ENCODE results near the gene RAB8B. TPM values are rescaled to one million over a fixed set of nuclear protein-coding genes. Genes with fewer than 3 reads are reported as not detected.

Gene RAB8B
- total and polyA plus RNA-seq, 7 donors: 6.5 to 30.4 (median 21.7) TPM

DNA sequence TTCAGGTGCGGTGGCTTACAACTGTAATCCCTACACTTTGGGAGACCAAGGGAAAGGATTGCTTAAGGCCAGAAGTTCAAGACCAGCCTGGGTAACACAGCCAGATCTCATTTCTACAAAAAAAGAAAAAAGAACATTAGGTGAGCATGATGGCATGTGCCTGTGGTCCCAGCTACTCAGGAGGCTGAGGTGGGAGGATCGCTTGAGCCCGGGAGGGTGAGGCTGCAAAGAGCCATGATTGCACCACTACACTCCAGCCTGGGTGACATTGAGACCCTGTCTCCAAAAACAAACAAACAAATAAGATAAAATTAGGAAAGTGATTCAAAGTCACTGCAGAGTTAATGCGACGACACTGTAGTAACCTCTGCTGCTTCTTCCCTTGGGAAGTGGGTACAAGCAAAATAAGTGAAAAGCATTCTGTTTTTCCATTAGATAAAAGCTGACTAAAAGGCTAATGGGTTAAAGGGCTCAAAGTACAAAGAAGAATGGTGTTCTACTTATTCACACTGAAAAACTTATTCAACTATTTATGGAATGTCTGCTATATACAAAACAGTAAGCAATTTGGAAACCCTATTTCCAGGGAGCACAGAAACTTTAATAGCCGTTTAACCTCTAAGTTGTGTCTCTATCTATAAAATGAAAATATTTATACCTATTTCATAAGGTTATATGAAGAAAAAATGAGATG lies 24.1 kb upstream of the RAB8B start:
- intact Hi-C loops (cut with DNase I): no loop called here
- 94% methylated on average over 6 of the region's 6 CpGs for WGBS, 2 donors
- no peak overlapping the region for H3K4me3 ChIP-seq
- H3K27ac ChIP-seq: no peak overlapping the region
- peaks cover 0 to 4% (median 0%) of the 10 kb centered on the region in 4 donors for H3K4me1 ChIP-seq
- H3K36me3 ChIP-seq: no peaks in the 10 kb centered on the region
- TF ChIP-seq POLR2A (IDR thresholded peaks at IDR 0.05): no peak
- TF ChIP-seq CTCF (IDR thresholded peaks at IDR 0.05): no peak
- TF ChIP-seq EP300 (IDR thresholded peaks at IDR 0.05): no peak
- no peak for TF ChIP-seq POLR2AphosphoS5 (IDR thresholded peaks at IDR 0.05)
- DNase-seq: no peak
- no peaks in the 10 kb centered on the region for H3K27me3 ChIP-seq
- H3K9me3 ChIP-seq: no peaks in the 10 kb centered on the region

GRCh38 chr15:63166219-63166618 lies 23.2 kb upstream of the RAB8B start:
- no peaks in the 10 kb centered on the region for H3K9me3 ChIP-seq
- H3K27me3 ChIP-seq: no peaks in the 10 kb centered on the region
- TF ChIP-seq EP300 (IDR thresholded peaks at IDR 0.05): no peak
- no peak for TF ChIP-seq POLR2AphosphoS5 (IDR thresholded peaks at IDR 0.05)
- TF ChIP-seq POLR2A (IDR thresholded peaks at IDR 0.05): no peak
- no peak for TF ChIP-seq CTCF (IDR thresholded peaks at IDR 0.05)
- WGBS, 2 donors: 91 to 93% methylated on average over 2 of the region's 2 CpGs
- peaks cover 0 to 4% (median 0%) of the 10 kb centered on the region in 4 donors for H3K4me1 ChIP-seq
- H3K4me3 ChIP-seq: no peak overlapping the region
- DNase-seq: no peak
- H3K27ac ChIP-seq: no peak overlapping the region
- H3K36me3 ChIP-seq: no peaks in the 10 kb centered on the region
- intact Hi-C loops (cut with DNase I): no loop called here

DNA sequence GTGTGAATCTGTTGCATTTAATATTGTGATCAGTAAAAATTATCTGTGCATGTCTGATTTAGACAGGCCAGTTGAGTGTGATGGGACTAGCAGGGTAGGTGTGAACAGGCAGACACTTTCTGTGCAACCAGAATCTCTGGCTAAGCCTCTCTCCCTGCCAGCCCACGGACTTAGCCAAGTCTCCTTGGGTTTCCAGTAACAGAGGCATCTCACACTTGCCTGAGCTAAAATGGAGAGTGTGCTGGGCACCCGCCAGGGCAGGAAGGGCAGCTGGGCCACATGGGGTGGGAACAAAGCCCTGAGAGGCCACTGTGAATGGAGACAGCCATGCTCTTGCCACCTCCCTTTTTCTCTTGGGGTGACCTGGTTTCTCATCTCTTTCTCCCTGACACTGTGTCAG lies 19.6 kb upstream of the RAB8B start:
- TF ChIP-seq CTCF (IDR thresholded peaks at IDR 0.05): no peak
- TF ChIP-seq POLR2AphosphoS5 (IDR thresholded peaks at IDR 0.05): no peak
- no peak for TF ChIP-seq POLR2A (IDR thresholded peaks at IDR 0.05)
- TF ChIP-seq EP300 (IDR thresholded peaks at IDR 0.05): no peak
- no peak for DNase-seq
- no peaks in the 10 kb centered on the region for H3K27me3 ChIP-seq
- intact Hi-C loops (cut with DNase I): no loop called here
- peaks cover 0 to 4% (median 0%) of the 10 kb centered on the region in 4 donors for H3K4me1 ChIP-seq
- no peaks in the 10 kb centered on the region for H3K36me3 ChIP-seq
- H3K9me3 ChIP-seq: no peaks in the 10 kb centered on the region
- H3K27ac ChIP-seq: no peak overlapping the region
- no peak overlapping the region for H3K4me3 ChIP-seq
- WGBS, 2 donors: 93 to 95% methylated on average over 2 of the region's 2 CpGs

DNA sequence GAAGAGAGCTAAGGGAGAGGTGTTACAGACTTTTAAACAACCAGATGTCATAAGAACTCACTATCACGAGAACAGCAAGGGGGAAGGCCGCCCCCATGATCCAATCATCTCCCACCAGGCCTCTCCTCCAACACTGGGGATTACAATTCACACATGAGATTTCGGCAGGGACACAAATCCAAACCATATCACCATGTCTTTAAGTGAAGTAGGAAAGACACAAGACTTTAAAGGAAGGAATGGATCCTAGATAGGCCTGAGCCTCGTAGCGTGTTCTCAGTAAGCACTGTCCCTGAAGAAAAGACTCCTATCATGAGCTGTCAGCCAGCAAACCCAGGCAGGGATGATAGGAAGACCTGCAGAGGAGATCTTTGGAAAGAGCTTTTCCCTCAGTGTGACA lies 17.0 kb upstream of the RAB8B start:
- Histone ChIP-seq H3K27ac (no peak overlapping the region), H3K27me3 (no peaks in the 10 kb centered on the region), H3K36me3 (no peaks in the 10 kb centered on the region), H3K9me3 (no peaks in the 10 kb centered on the region), H3K4me3 (no peak overlapping the region), H3K4me1 (no peaks in the 10 kb centered on the region)
- TF ChIP-seq POLR2A (IDR thresholded peaks at IDR 0.05) (no peak), CTCF (IDR thresholded peaks at IDR 0.05) (no peak), POLR2AphosphoS5 (IDR thresholded peaks at IDR 0.05) (no peak), EP300 (IDR thresholded peaks at IDR 0.05) (no peak)
- intact Hi-C loops (cut with DNase I): no loop called here
- 94% methylated on average over 5 of the region's 5 CpGs for WGBS, 2 donors
- no peak for DNase-seq
